H1 (cell line): ENCODE measurements around the gene EIF1AX. TPM values are rescaled to one million over a fixed set of nuclear protein-coding genes. Genes with fewer than 3 reads are reported as not detected.
A peak's percentile ranks its signal among the peaks of the same experiment; 100 is the strongest.

Experiments used
- CTCF ChIA-PET: fragments of 300-600 bp; sonication (Branson Sonifier 250); formaldehyde crosslinking; loops from one replicate; lab custom pipeline; 2021; ENCODE audit not compliant: partially characterized antibody; lab: Charles Lee
- POLR2A ChIA-PET: fragments of 300-600 bp; sonication (Branson Sonifier 250); formaldehyde crosslinking; loops from one replicate; lab custom pipeline; 2021; ENCODE audit warnings: inconsistent platforms; ENCODE audit not compliant: partially characterized antibody; lab: Charles Lee
- DNase-seq, 2 experiments: peaks; one replicate each; pipeline versions ENCODE4 v3.0.0 to v3.0.0-alpha.2; 2010 to 2022; ENCODE audit warnings: low spot score in 2 of 2, low read depth in 1 of 2, mixed read lengths in 1 of 2
- FAIRE-seq: peaks from 2 replicates; lab custom pipeline; 2011; peaks lifted over from hg19 to GRCh38; lab: Jason Lieb, UNC
- H2AFZ ChIP-seq: 2 replicates; pipeline ENCODE4 v1.8.1; 2012; ENCODE audit warnings: low read length, inconsistent platforms
- H2AK5ac ChIP-seq: 2 replicates; pipeline ENCODE4 v1.6.1; 2013; ENCODE audit warnings: low read depth, low read length
- H2BK120ac ChIP-seq: replicated peaks from 2 replicates; pipeline ENCODE3; 2013; ENCODE audit warnings: low read depth, low read length, inconsistent platforms
- H2BK12ac ChIP-seq: 2 replicates; pipeline ENCODE4 v1.6.1; 2013; ENCODE audit warnings: low read depth, low read length
- H2BK15ac ChIP-seq: 2 replicates; pipeline ENCODE4 v1.6.1; 2013; ENCODE audit warnings: low read length
- H2BK20ac ChIP-seq: 2 replicates; pipeline ENCODE4 v1.6.1; 2013; ENCODE audit warnings: low read length
- H2BK5ac ChIP-seq: 2 replicates; pipeline ENCODE4 v1.6.1; 2013; ENCODE audit warnings: low read depth, low read length
- H3K14ac ChIP-seq: 2 replicates; pipeline ENCODE4 v1.6.1; 2013; ENCODE audit warnings: inconsistent platforms; ENCODE audit not compliant: insufficient read length
- H3K18ac ChIP-seq: 2 replicates; pipeline ENCODE4 v1.6.1; 2013; ENCODE audit warnings: low read length; ENCODE audit errors: extremely low read depth
- H3K23ac ChIP-seq: 2 replicates; pipeline ENCODE4 v1.6.1; 2013; ENCODE audit warnings: inconsistent platforms; ENCODE audit not compliant: insufficient read length
- H3K23me2 ChIP-seq: 2 replicates; pipeline ENCODE4 v1.6.1; 2013; ENCODE audit warnings: low read depth, low read length
- H3K27ac ChIP-seq: 2 replicates; pipeline ENCODE4 v1.6.1; 2011; ENCODE audit warnings: low read depth, low read length, inconsistent platforms
- H3K27me3 ChIP-seq, 4 experiments: replicated peaks in 1 of 4; 1 replicate in 1 of 4; 2 replicates in 3 of 4; pipeline versions ENCODE4 v1.6.1 to v1.8.1; 2011 to 2013; ENCODE audit warnings: low read length in 3 of 4, mild to moderate bottlenecking in 3 of 4, inconsistent platforms in 2 of 4, mixed read lengths in 2 of 4, moderate library complexity in 1 of 4; ENCODE audit not compliant: control insufficient read depth in 3 of 4, insufficient read depth in 3 of 4; ENCODE audit errors: extremely low read depth in 1 of 4
- H3K36me3 ChIP-seq, 4 experiments: 2 replicates each; pipeline versions ENCODE4 v1.6.1 to v1.8.1; 2011 to 2013; ENCODE audit warnings: mild to moderate bottlenecking in 4 of 4, low read length in 3 of 4, moderate library complexity in 2 of 4, control low read depth in 1 of 4, inconsistent platforms in 1 of 4; ENCODE audit not compliant: insufficient read depth in 4 of 4, control insufficient read depth in 2 of 4
- H3K4ac ChIP-seq: replicated peaks from 2 replicates; pipeline ENCODE3; 2013; ENCODE audit warnings: low read length, low read depth, mixed read lengths, inconsistent platforms; ENCODE audit not compliant: insufficient read length
- H3K4me1 ChIP-seq, 4 experiments: replicated peaks in 1 of 4; 1 replicate in 1 of 4; 2 replicates in 3 of 4; pipeline versions ENCODE4 v1.6.1 to v1.8.1; 2011 to 2013; ENCODE audit warnings: low read length in 3 of 4, inconsistent platforms in 2 of 4, mixed read lengths in 1 of 4; ENCODE audit not compliant: insufficient read depth in 4 of 4, control insufficient read depth in 3 of 4
- H3K4me2 ChIP-seq, 2 experiments: 2 replicates each; pipeline versions ENCODE4 v1.6.1 to v1.8.1; 2011 to 2013; ENCODE audit warnings: low read depth in 2 of 2, low read length in 2 of 2, control low read depth in 1 of 2, inconsistent platforms in 1 of 2, mild to moderate bottlenecking in 1 of 2; ENCODE audit not compliant: insufficient read depth in 1 of 2
- H3K4me3 ChIP-seq, 4 experiments: fragments of 200-600, 300-600 bp in 1 of 4; sonication (generic), shearing (Covaris generic), sonication (Bioruptor Twin) in 1 of 4; 2 replicates each; pipeline versions ENCODE4 v1.5.1 to v1.8.1; 2011 to 2016; ENCODE audit warnings: low read length in 4 of 4, low read depth in 3 of 4, control low read depth in 2 of 4, inconsistent platforms in 2 of 4, mild to moderate bottlenecking in 2 of 4, mixed read lengths in 1 of 4, moderate library complexity in 1 of 4; ENCODE audit not compliant: insufficient read depth in 2 of 4; ENCODE audit errors: extremely low read depth in 1 of 4
- H3K56ac ChIP-seq: replicated peaks from 2 replicates; pipeline ENCODE3; 2013; ENCODE audit warnings: low read depth, mild to moderate bottlenecking, mixed read lengths, low read length, inconsistent platforms; ENCODE audit not compliant: insufficient read length
- H3K79me1 ChIP-seq: 2 replicates; pipeline ENCODE4 v1.6.1; 2013; ENCODE audit warnings: low read depth, low read length, control low read depth
- H3K79me2 ChIP-seq, 2 experiments: 2 replicates each; pipeline versions ENCODE4 v1.6.1 to v1.8.1; 2012 to 2013; ENCODE audit warnings: low read length in 2 of 2, mild to moderate bottlenecking in 2 of 2, inconsistent platforms in 1 of 2; ENCODE audit not compliant: insufficient read depth in 2 of 2, control insufficient read depth in 1 of 2
- H3K9ac ChIP-seq, 4 experiments: replicated peaks in 1 of 4; 1 replicate in 1 of 4; 2 replicates in 3 of 4; pipeline versions ENCODE4 v1.6.1 to v1.8.1; 2011 to 2013; ENCODE audit warnings: low read depth in 3 of 4, low read length in 3 of 4, control low read depth in 2 of 4, mild to moderate bottlenecking in 2 of 4, moderate library complexity in 2 of 4, inconsistent platforms in 1 of 4; ENCODE audit errors: extremely low read depth in 1 of 4
- H3K9me3 ChIP-seq, 2 experiments: 2 replicates each; pipeline versions ENCODE4 v1.6.1 to v1.8.1; 2012 to 2013; ENCODE audit warnings: mild to moderate bottlenecking in 2 of 2, moderate library complexity in 2 of 2, control low read depth in 1 of 2, inconsistent platforms in 1 of 2, low read depth in 1 of 2, low read length in 1 of 2, mixed read lengths in 1 of 2; ENCODE audit not compliant: insufficient read depth in 2 of 2
- H4K20me1 ChIP-seq, 2 experiments: replicated peaks in 1 of 2; 2 replicates each; pipeline versions ENCODE3 to v1.8.1; 2011 to 2013; ENCODE audit warnings: inconsistent platforms in 2 of 2, low read length in 2 of 2, mild to moderate bottlenecking in 1 of 2; ENCODE audit not compliant: insufficient read depth in 2 of 2, control insufficient read depth in 1 of 2
- H4K5ac ChIP-seq: 2 replicates; pipeline ENCODE4 v1.6.1; 2013; ENCODE audit warnings: low read length, low read depth, mixed read lengths, inconsistent platforms; ENCODE audit not compliant: insufficient read length
- H4K8ac ChIP-seq: 2 replicates; pipeline ENCODE4 v1.8.0; 2013; ENCODE audit warnings: mild to moderate bottlenecking, moderate library complexity, low read length, inconsistent platforms; ENCODE audit not compliant: insufficient read depth; ENCODE audit errors: extremely low read depth
- H4K91ac ChIP-seq: replicated peaks from 2 replicates; pipeline ENCODE3; 2013; ENCODE audit warnings: low read length, mixed read lengths, inconsistent platforms; ENCODE audit not compliant: insufficient read length
- PHF8 ChIP-seq: fragments of 200-600 bp; sonication (generic); conservative IDR thresholded peaks from 2 replicates; pipeline ENCODE4 v1.7.1; 2012; ENCODE audit warnings: low read depth, mild to moderate bottlenecking, inconsistent platforms, low read length, moderate library complexity
- TBP ChIP-seq: IDR thresholded peaks from 2 replicates; pipeline ENCODE4 v1.6.1; 2011; ENCODE audit warnings: low read depth, low read length, improper control_type of control experiment
- WGBS, 2 experiments: shearing (Covaris generic) in 1 of 2; methylation state at CpG; one replicate each; pipeline versions ENCODE4 v1.1.6 to v1.1.7; 2013 to 2015; ENCODE audit warnings: low lambda C conversion rate in 2 of 2, mixed read lengths in 2 of 2, inconsistent platforms in 1 of 2, low coverage in 1 of 2, missing lambda C conversion rate in 1 of 2; ENCODE audit not compliant: insufficient replicate concordance in 2 of 2, insufficient coverage in 1 of 2, insufficient read length in 1 of 2; ENCODE audit errors: extremely low coverage in 1 of 2, missing lambda C conversion rate in 1 of 2; 5-methylcytosine and 5-hydroxymethylcytosine counted together
- polyA plus RNA-seq, 7 experiments: library from polyadenylated mRNA; depleted of rRNA in 3 of 7; stranded (reverse) in 5 of 7; unstranded in 2 of 7; fragments of >200 nt in 5 of 7; fragments of 200-250 nt in 2 of 7; gene quantifications; 1 replicate in 5 of 7; 2 replicates in 1 of 7; 4 replicates in 1 of 7; pipeline versions ENCODE4 v1.2.1 to v1.2.3, GENCODE V29; 2011 to 2013; ENCODE audit warnings: missing spikeins in 2 of 7, mixed read lengths in 2 of 7
- total RNA-seq: library from RNA; stranded (reverse); fragmentation: NEBNext Ultra II Directional; extraction: Animal tissue kit (Norgen Biotek cat#: 25700); gene quantifications from 2 replicates; pipeline ENCODE4 v1.2.1, GENCODE V29; 2021
- TF ChIP-seq, protein P1 (sequence below): IDR thresholded peaks from 2 replicates; pipeline ENCODE4 v1.6.1; 2012; ENCODE audit warnings: inconsistent platforms
- TF ChIP-seq, protein P2 (sequence below): IDR thresholded peaks from 2 replicates; pipeline ENCODE4 v1.6.1; 2012; ENCODE audit warnings: inconsistent platforms

The EIF1AX gene
- total and polyA plus RNA-seq, 2 of the 8 experiments (the other 6 are each of a cell fraction or from before 2014, with no cell fraction given), result 34.0 to 175 TPM

DNA sequence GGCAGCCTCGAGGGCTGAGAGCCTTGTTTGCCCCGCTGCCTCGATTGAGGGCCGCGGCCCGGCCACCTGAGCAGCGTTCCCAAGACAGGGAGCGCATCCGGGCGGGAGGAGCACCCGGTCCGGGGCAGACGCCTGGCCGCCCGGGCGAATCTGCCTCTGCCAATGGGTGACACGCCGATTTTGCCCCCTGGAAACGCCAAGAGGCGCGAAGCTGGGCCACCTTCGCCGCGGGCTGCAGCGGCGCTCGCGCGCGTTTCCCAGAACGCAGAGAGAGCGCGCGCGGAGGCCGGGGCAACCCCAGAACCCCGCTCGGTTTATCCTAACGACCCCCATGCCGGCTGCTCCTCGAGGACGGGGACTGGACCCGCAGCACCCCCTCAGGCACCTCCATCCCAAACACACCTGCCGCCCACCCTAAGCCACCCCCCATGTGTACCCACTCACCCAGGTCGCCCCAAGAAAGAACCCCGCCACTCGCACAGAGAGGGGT is 25.5 kb downstream of the EIF1AX start:
- no peak for FAIRE-seq
- peak in 1 of 2 experiments; percentile 51 for DNase-seq
- 2% methylated on average over 22 of the region's 47 CpGs; no CpG with 5 or more reads in 1 of the 2 experiments for WGBS, 2 experiments

More for the DNA sequence above, 25.5 kb downstream of the EIF1AX start:
- peak overlapping the region; percentile 76 to 77 for H3K4me2 ChIP-seq
- peak overlapping the region; percentile 25; the same call in 1 of the 2 replicates for H4K8ac ChIP-seq
- ChIA-PET POLR2A (interaction anchor here (0.9 to 1.3 kb wide), 3 partner anchors 16 to 108 kb away, joined by 3 read pairs; partner anchors contain the start of gene EIF1AX), CTCF (no interaction called here)
- H2BK20ac ChIP-seq, result no peak overlapping the region
- H2BK12ac ChIP-seq, result no peak overlapping the region
- H3K9me3 ChIP-seq, result peaks cover 0 to 3% of the 10 kb centered on the region in 2 experiments; a peak in 1 of 4 replicates
- H3K23ac ChIP-seq, result no peak overlapping the region
- H3K56ac ChIP-seq, result no peak overlapping the region
- 0 out of 7 replicates have a peak, but pooled peaks cover 0 to 3% (median 0%) of the 10 kb centered on the region in 4 experiments for H3K4me1 ChIP-seq
- no peak overlapping the region for H4K91ac ChIP-seq
- TF ChIP-seq, protein P1, sequence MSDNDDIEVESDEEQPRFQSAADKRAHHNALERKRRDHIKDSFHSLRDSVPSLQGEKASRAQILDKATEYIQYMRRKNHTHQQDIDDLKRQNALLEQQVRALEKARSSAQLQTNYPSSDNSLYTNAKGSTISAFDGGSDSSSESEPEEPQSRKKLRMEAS, result peak; percentile 71
- TF ChIP-seq PHF8 (no peak), TBP (peak; percentile 28; the same call in 1 of the 2 replicates)
- TF ChIP-seq, protein P2, sequence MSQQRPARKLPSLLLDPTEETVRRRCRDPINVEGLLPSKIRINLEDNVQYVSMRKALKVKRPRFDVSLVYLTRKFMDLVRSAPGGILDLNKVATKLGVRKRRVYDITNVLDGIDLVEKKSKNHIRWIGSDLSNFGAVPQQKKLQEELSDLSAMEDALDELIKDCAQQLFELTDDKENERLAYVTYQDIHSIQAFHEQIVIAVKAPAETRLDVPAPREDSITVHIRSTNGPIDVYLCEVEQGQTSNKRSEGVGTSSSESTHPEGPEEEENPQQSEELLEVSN, result peak; percentile 88
- peaks cover 0 to 4% of the 10 kb centered on the region in 2 experiments for H4K20me1 ChIP-seq
- no peak overlapping the region for H2BK5ac ChIP-seq
- H3K9ac ChIP-seq, result no peak overlapping the region
- no peak overlapping the region for H4K5ac ChIP-seq
- H2BK120ac ChIP-seq, result no peak overlapping the region
- no peak overlapping the region for H3K27ac ChIP-seq
- no peak overlapping the region for H3K4ac ChIP-seq
- H3K23me2 ChIP-seq, result peaks cover 3% of the 10 kb centered on the region; the same call in 1 of the 2 replicates
- H3K79me1 ChIP-seq, result peaks cover 2% of the 10 kb centered on the region; the same call in 1 of the 2 replicates
- no peak overlapping the region for H2BK15ac ChIP-seq
- H3K27me3 ChIP-seq, result peaks cover 3 to 23% (median 19%) of the 10 kb centered on the region in 4 experiments
- H2AK5ac ChIP-seq, result no peak overlapping the region
- no peaks in the 10 kb centered on the region for H3K79me2 ChIP-seq
- H3K18ac ChIP-seq, result no peak overlapping the region
- no peak overlapping the region for H2AFZ ChIP-seq
- H3K4me3 ChIP-seq, result peak overlapping the region; percentile 27 to 61 (median 30)
- no peak overlapping the region for H3K14ac ChIP-seq
- no peaks in the 10 kb centered on the region for H3K36me3 ChIP-seq
